ENCODE data around the gene TPGS1.

GRCh38 chr19:459724-460511 is 47.4 kb upstream of the TPGS1 start:
- no peak for TF ChIP-seq EP300 (IDR thresholded peaks at IDR 0.05; ENCODE audit: borderline replicate concordance)
- peak; percentile 51; the same call in 1 of the 2 replicates for TF ChIP-seq TAF1 (IDR thresholded peaks at IDR 0.05; ENCODE audit: low read depth)
- TF ChIP-seq TEAD4 (IDR thresholded peaks at IDR 0.05), result no peak
- TF ChIP-seq CEBPB (IDR thresholded peaks at IDR 0.05), result no peak
- TF ChIP-seq NFIC (IDR thresholded peaks at IDR 0.05), result no peak
- no peak for TF ChIP-seq YY1 (IDR thresholded peaks at IDR 0.05; ENCODE audit: low read depth)
- no peak for TF ChIP-seq MAX (IDR thresholded peaks at IDR 0.05)
- TF ChIP-seq USF1 (IDR thresholded peaks at IDR 0.05), result peak; percentile 91
- TF ChIP-seq REST (IDR thresholded peaks at IDR 0.05; ENCODE audit: low read depth), result no peak
- no peak for TF ChIP-seq CREB1 (IDR thresholded peaks at IDR 0.05; ENCODE audit: low read depth)
- TF ChIP-seq RAD21 (IDR thresholded peaks at IDR 0.05; ENCODE audit: low read depth), result no peak
- peak; percentile 66; the same call in 1 of the 2 replicates for TF ChIP-seq ZBTB7A (IDR thresholded peaks at IDR 0.05; ENCODE audit: low read depth)
- TF ChIP-seq FOXM1 (IDR thresholded peaks at IDR 0.05; ENCODE audit: borderline replicate concordance, low read depth), result no peak
- TF ChIP-seq EGR1 (IDR thresholded peaks at IDR 0.05), result 0 out of 2 replicates have a peak, but pooled peaks have one; percentile 9
